Measurements from ENCODE around the gene YWHAH.
A peak's percentile ranks its signal among the peaks of the same experiment; 100 is the strongest.

YWHAH gene

GRCh38 chr22:31951194-31952093, 7.1 kb downstream of the YWHAH start:
- Histone ChIP-seq H3K36me3 (ENCODE audit: control insufficient read depth, insufficient read depth, low read length) (peaks cover 86% of the 10 kb centered on the region), H3K27ac (ENCODE audit: low read depth, low read length, severe bottlenecking) (no peak overlapping the region), H3K4me3 (ENCODE audit: extremely low read depth, insufficient read depth, low read length, poor library complexity, severe bottlenecking) (no peak overlapping the region), H3K9me3 (ENCODE audit: control insufficient read depth, low read length) (no peaks in the 10 kb centered on the region), H3K4me1 (ENCODE audit: control insufficient read depth, insufficient read depth, low read length, poor library complexity, severe bottlenecking) (peaks cover 31% of the 10 kb centered on the region)
- WGBS, 2 experiments (ENCODE audit: insufficient coverage in 2 of 2): 88 to 91% methylated on average over 5 of the region's 8 CpGs

GRCh38 chr22:31952094-31952401, 7.7 kb downstream of the YWHAH start:
- H3K27ac ChIP-seq (ENCODE audit: low read depth, low read length, severe bottlenecking): no peak overlapping the region
- H3K4me1 ChIP-seq (ENCODE audit: control insufficient read depth, insufficient read depth, low read length, poor library complexity, severe bottlenecking): peaks cover 25% of the 10 kb centered on the region
- peaks cover 86% of the 10 kb centered on the region for H3K36me3 ChIP-seq (ENCODE audit: control insufficient read depth, insufficient read depth, low read length)
- H3K4me3 ChIP-seq (ENCODE audit: extremely low read depth, insufficient read depth, low read length, poor library complexity, severe bottlenecking): no peak overlapping the region
- 83% methylated on average over 2 of the region's 2 CpGs; no CpG with 5 or more reads in 1 of the 2 experiments for WGBS, 2 experiments (ENCODE audit: insufficient coverage in 2 of 2)
- H3K9me3 ChIP-seq (ENCODE audit: control insufficient read depth, low read length): no peaks in the 10 kb centered on the region

- no peak overlapping the region for H3K27ac ChIP-seq (ENCODE audit: low read depth, low read length, severe bottlenecking)
- H3K9me3 ChIP-seq (ENCODE audit: control insufficient read depth, low read length): no peaks in the 10 kb centered on the region
- H3K4me3 ChIP-seq (ENCODE audit: extremely low read depth, insufficient read depth, low read length, poor library complexity, severe bottlenecking): no peak overlapping the region
- peaks cover 22% of the 10 kb centered on the region for H3K4me1 ChIP-seq (ENCODE audit: control insufficient read depth, insufficient read depth, low read length, poor library complexity, severe bottlenecking)
- 88% methylated on average over 1 to 2 of the region's 2 CpGs for WGBS, 2 experiments (ENCODE audit: insufficient coverage in 2 of 2)
- H3K36me3 ChIP-seq (ENCODE audit: control insufficient read depth, insufficient read depth, low read length): peaks cover 86% of the 10 kb centered on the region
Observed at GRCh38 chr22:31952472-31952871, 8.1 kb downstream of the YWHAH start.

GRCh38 chr22:31953261-31953660, 8.9 kb downstream of the YWHAH start:
- Histone ChIP-seq H3K27ac (ENCODE audit: low read depth, low read length, severe bottlenecking) (peak overlapping the region; percentile 10), H3K36me3 (ENCODE audit: control insufficient read depth, insufficient read depth, low read length) (peaks cover 86% of the 10 kb centered on the region), H3K4me3 (ENCODE audit: extremely low read depth, insufficient read depth, low read length, poor library complexity, severe bottlenecking) (no peak overlapping the region), H3K9me3 (ENCODE audit: control insufficient read depth, low read length) (no peaks in the 10 kb centered on the region), H3K4me1 (ENCODE audit: control insufficient read depth, insufficient read depth, low read length, poor library complexity, severe bottlenecking) (peaks cover 18% of the 10 kb centered on the region)
- 92 to 100% methylated on average over 2 of the region's 3 CpGs for WGBS, 2 experiments (ENCODE audit: insufficient coverage in 2 of 2)

GRCh38 chr22:31954535-31955523, 10.5 kb downstream of the YWHAH start:
- H3K36me3 ChIP-seq (ENCODE audit: control insufficient read depth, insufficient read depth, low read length): peaks cover 74% of the 10 kb centered on the region
- no peak overlapping the region for H3K4me3 ChIP-seq (ENCODE audit: extremely low read depth, insufficient read depth, low read length, poor library complexity, severe bottlenecking)
- no peak overlapping the region for H3K27ac ChIP-seq (ENCODE audit: low read depth, low read length, severe bottlenecking)
- H3K9me3 ChIP-seq (ENCODE audit: control insufficient read depth, low read length): no peaks in the 10 kb centered on the region
- peaks cover 17% of the 10 kb centered on the region for H3K4me1 ChIP-seq (ENCODE audit: control insufficient read depth, insufficient read depth, low read length, poor library complexity, severe bottlenecking)
- 96 to 98% methylated on average over 8 of the region's 11 CpGs for WGBS, 2 experiments (ENCODE audit: insufficient coverage in 2 of 2)

GRCh38 chr22:31956360-31956759, 12.0 kb downstream of the YWHAH start:
- Histone ChIP-seq H3K36me3 (ENCODE audit: control insufficient read depth, insufficient read depth, low read length) (peaks cover 63% of the 10 kb centered on the region), H3K4me3 (ENCODE audit: extremely low read depth, insufficient read depth, low read length, poor library complexity, severe bottlenecking) (no peak overlapping the region), H3K9me3 (ENCODE audit: control insufficient read depth, low read length) (no peaks in the 10 kb centered on the region), H3K27ac (ENCODE audit: low read depth, low read length, severe bottlenecking) (no peak overlapping the region), H3K4me1 (ENCODE audit: control insufficient read depth, insufficient read depth, low read length, poor library complexity, severe bottlenecking) (peaks cover 14% of the 10 kb centered on the region)
- 91 to 97% methylated on average over 11 to 12 of the region's 12 CpGs for WGBS, 2 experiments (ENCODE audit: insufficient coverage in 2 of 2)

GRCh38 chr22:31957970-31958594, 13.7 kb downstream of the YWHAH start:
- WGBS, 2 experiments (ENCODE audit: insufficient coverage in 2 of 2): 95 to 100% methylated on average over 2 to 3 of the region's 9 CpGs
- Histone ChIP-seq H3K4me3 (ENCODE audit: extremely low read depth, insufficient read depth, low read length, poor library complexity, severe bottlenecking) (no peak overlapping the region), H3K4me1 (ENCODE audit: control insufficient read depth, insufficient read depth, low read length, poor library complexity, severe bottlenecking) (peaks cover under 1% of the 10 kb centered on the region), H3K27ac (ENCODE audit: low read depth, low read length, severe bottlenecking) (no peak overlapping the region), H3K36me3 (ENCODE audit: control insufficient read depth, insufficient read depth, low read length) (peaks cover 51% of the 10 kb centered on the region), H3K9me3 (ENCODE audit: control insufficient read depth, low read length) (no peaks in the 10 kb centered on the region)

GRCh38 chr22:31958625-31959239, 14.4 kb downstream of the YWHAH start:
- H3K27ac ChIP-seq (ENCODE audit: low read depth, low read length, severe bottlenecking): no peak overlapping the region
- no peaks in the 10 kb centered on the region for H3K9me3 ChIP-seq (ENCODE audit: control insufficient read depth, low read length)
- peaks cover 45% of the 10 kb centered on the region for H3K36me3 ChIP-seq (ENCODE audit: control insufficient read depth, insufficient read depth, low read length)
- H3K4me3 ChIP-seq (ENCODE audit: extremely low read depth, insufficient read depth, low read length, poor library complexity, severe bottlenecking): no peak overlapping the region
- WGBS, 2 experiments (ENCODE audit: insufficient coverage in 2 of 2): 98% methylated on average over 11 of the region's 12 CpGs
- no peaks in the 10 kb centered on the region for H3K4me1 ChIP-seq (ENCODE audit: control insufficient read depth, insufficient read depth, low read length, poor library complexity, severe bottlenecking)

GRCh38 chr22:31960767-31961166, 16.4 kb downstream of the YWHAH start:
- H3K36me3 ChIP-seq (ENCODE audit: control insufficient read depth, insufficient read depth, low read length): peaks cover 25% of the 10 kb centered on the region
- H3K4me1 ChIP-seq (ENCODE audit: control insufficient read depth, insufficient read depth, low read length, poor library complexity, severe bottlenecking): no peaks in the 10 kb centered on the region
- WGBS, 2 experiments (ENCODE audit: insufficient coverage in 2 of 2): 20% methylated on average over 1 of the region's 5 CpGs; no CpG with 5 or more reads in 1 of the 2 experiments
- H3K4me3 ChIP-seq (ENCODE audit: extremely low read depth, insufficient read depth, low read length, poor library complexity, severe bottlenecking): no peak overlapping the region
- no peaks in the 10 kb centered on the region for H3K9me3 ChIP-seq (ENCODE audit: control insufficient read depth, low read length)
- H3K27ac ChIP-seq (ENCODE audit: low read depth, low read length, severe bottlenecking): no peak overlapping the region
